Measurements from ENCODE around the gene ADIPOR1.
"Not testable (repeated sequence)": the region's sequence is repeated elsewhere in the genome, so short reads cannot be mapped to it uniquely, and the experiment has no call there.

ADIPOR1 gene

GRCh38 chr1:202957733-202958543 lies at the start of gene ADIPOR1:
Gene ADIPOR1, minus strand, starts transcription at chr1:202958312. Its CDS starts 7,242 bp downstream, at chr1:202951070.
- DNase-seq, result peak; percentile 88

GRCh38 chr1:203006948-203007871 lies 49.1 kb upstream of the ADIPOR1 start, which contains the start of gene TMEM183A:
Gene TMEM183A, plus strand, starts transcription at chr1:203007374. Its CDS starts 92 bp downstream, at chr1:203007466.
- peak; percentile 98 for DNase-seq

- DNase-seq, result peak; percentile 94
Measured at GRCh38 chr1:203005395-203006142, 47.5 kb upstream of the ADIPOR1 start.

- DNase-seq, result no peak
Measured at GRCh38 chr1:203002951-203003350, 44.8 kb upstream of the ADIPOR1 start.

- no peak for DNase-seq
Measured at GRCh38 chr1:203001986-203002385, 43.9 kb upstream of the ADIPOR1 start.

- DNase-seq, result no peak
Measured at GRCh38 chr1:203000217-203000944, 42.3 kb upstream of the ADIPOR1 start.

GRCh38 chr1:202998836-202999750 lies 41.0 kb upstream of the ADIPOR1 start:
- peak; percentile 87 for DNase-seq

- DNase-seq, result no peak
Measured at GRCh38 chr1:202994756-202995155, 36.6 kb upstream of the ADIPOR1 start.

GRCh38 chr1:202991112-202991511 lies 33.0 kb upstream of the ADIPOR1 start:
- DNase-seq, result no peak

GRCh38 chr1:202989879-202990278 lies 31.8 kb upstream of the ADIPOR1 start:
- DNase-seq, result no peak

GRCh38 chr1:202987922-202988583 lies 29.9 kb upstream of the ADIPOR1 start:
- DNase-seq, result no peak

GRCh38 chr1:202987255-202987654 lies 29.1 kb upstream of the ADIPOR1 start:
- DNase-seq, result no peak

GRCh38 chr1:202986120-202986519 lies 28.0 kb upstream of the ADIPOR1 start:
- not testable (repeated sequence) for DNase-seq

GRCh38 chr1:202982715-202983430 lies 24.8 kb upstream of the ADIPOR1 start:
- DNase-seq, result no peak

- DNase-seq, result peak; percentile 79
Measured at GRCh38 chr1:202981939-202982338, 23.8 kb upstream of the ADIPOR1 start.

- DNase-seq, result no peak
Measured at GRCh38 chr1:202979459-202979858, 21.3 kb upstream of the ADIPOR1 start.

GRCh38 chr1:202976633-202977032 lies 18.5 kb upstream of the ADIPOR1 start:
- DNase-seq, result no peak

GRCh38 chr1:202974856-202975255 lies 16.7 kb upstream of the ADIPOR1 start:
- DNase-seq, result no peak

GRCh38 chr1:202972046-202972445 lies 13.9 kb upstream of the ADIPOR1 start:
- DNase-seq, result no peak

GRCh38 chr1:202968895-202969295 lies 10.8 kb upstream of the ADIPOR1 start:
- DNase-seq, result peak; percentile 94

All from hematopoietic multipotent progenitor cell treated with erythropoietin and hydrocortisone succinate and interleukin-3 and kit ligand, for 8 days (in vitro differentiated cells).